CD14-positive monocyte (primary cell): Measurements from ENCODE around the gene CDKL2. TPM values are rescaled to one million over a fixed set of nuclear protein-coding genes. Genes with fewer than 3 reads are reported as not detected.

Experiments
- DNase-seq, 3 donors: peaks; one replicate each; pipeline ENCODE4 v3.0.0-alpha.2; 2011 to 2022
- H2AFZ ChIP-seq: 2 replicates; pipeline ENCODE4 v1.6.0; 2012; ENCODE audit warnings: mild to moderate bottlenecking, low read depth, low read length, inconsistent platforms; ENCODE audit not compliant: insufficient read depth, poor library complexity, severe bottlenecking
- H3K27ac ChIP-seq, 2 donors: 1 replicate in 1 of 2; 2 replicates in 1 of 2; pipeline ENCODE4 v1.5.1; 2012 to 2013; ENCODE audit warnings: low read length in 2 of 2, control low read depth in 1 of 2, inconsistent platforms in 1 of 2, low read depth in 1 of 2, mild to moderate bottlenecking in 1 of 2
- H3K27me3 ChIP-seq, 2 donors: one replicate each; pipeline versions ENCODE4 v1.6.0 to v1.6.1; 2011 to 2013; ENCODE audit warnings: low read length in 2 of 2; ENCODE audit not compliant: control insufficient read depth in 2 of 2, insufficient read depth in 2 of 2
- H3K36me3 ChIP-seq, 2 donors: replicated peaks in 1 of 2; 1 replicate in 1 of 2; 2 replicates in 1 of 2; pipeline versions ENCODE4 v1.5.1 to v1.6.1; 2012 to 2013; ENCODE audit warnings: low read length in 2 of 2, control low read depth in 1 of 2, inconsistent platforms in 1 of 2, mild to moderate bottlenecking in 1 of 2; ENCODE audit not compliant: insufficient read depth in 2 of 2, control insufficient read depth in 1 of 2
- H3K4me1 ChIP-seq, 2 donors: 1 replicate in 1 of 2; 2 replicates in 1 of 2; pipeline versions ENCODE4 v1.5.1 to v1.6.1; 2012 to 2013; ENCODE audit warnings: low read length in 2 of 2, control low read depth in 1 of 2, inconsistent platforms in 1 of 2, mild to moderate bottlenecking in 1 of 2, moderate library complexity in 1 of 2; ENCODE audit not compliant: insufficient read depth in 2 of 2, control insufficient read depth in 1 of 2
- H3K4me2 ChIP-seq: replicated peaks from 2 replicates; pipeline ENCODE3; 2012; ENCODE audit warnings: low read length, moderate library complexity, mild to moderate bottlenecking; ENCODE audit not compliant: poor library complexity, severe bottlenecking; ENCODE audit errors: extremely low read depth
- H3K4me3 ChIP-seq, 3 experiments: fragments of 200-600 bp in 1 of 3; sonication (generic) in 1 of 3; replicated peaks in 1 of 3; 1 replicate in 2 of 3; 2 replicates in 1 of 3; pipeline ENCODE4 v1.5.1; 2011 to 2013; ENCODE audit warnings: low read length in 3 of 3, mild to moderate bottlenecking in 3 of 3, control low read depth in 2 of 3, low read depth in 2 of 3, inconsistent platforms in 1 of 3, moderate library complexity in 1 of 3
- H3K79me2 ChIP-seq: 2 replicates; pipeline ENCODE4 v1.6.0; 2012; ENCODE audit warnings: mild to moderate bottlenecking, control low read depth, inconsistent platforms, low read length, moderate library complexity; ENCODE audit not compliant: insufficient read depth
- H3K9ac ChIP-seq: 2 replicates; pipeline ENCODE4 v1.6.0; 2017; ENCODE audit warnings: low read length, mild to moderate bottlenecking; ENCODE audit not compliant: insufficient read depth, poor library complexity, severe bottlenecking
- H3K9me3 ChIP-seq, 2 donors: replicated peaks in 1 of 2; 1 replicate in 1 of 2; 2 replicates in 1 of 2; pipeline versions ENCODE4 v1.5.1 to v1.6.1; 2012 to 2013; ENCODE audit warnings: low read length in 2 of 2, control low read depth in 1 of 2; ENCODE audit not compliant: control insufficient read depth in 1 of 2, insufficient read depth in 1 of 2
- H4K20me1 ChIP-seq: 2 replicates; pipeline ENCODE4 v1.6.0; 2012; ENCODE audit warnings: mild to moderate bottlenecking, low read length, control low read depth, moderate library complexity; ENCODE audit not compliant: insufficient read depth
- H3K27ac Mint-ChIP-seq, 7 donors: one replicate each; pipeline ENCODE4 v1.8.0; 2020; ENCODE audit warnings: mild to moderate bottlenecking in 7 of 7, mixed read lengths in 7 of 7, moderate library complexity in 6 of 7, inconsistent platforms in 2 of 7
- H3K27me3 Mint-ChIP-seq, 3 donors: one replicate each; pipeline ENCODE4 v1.8.0; 2021 to 2022; ENCODE audit warnings: low read depth in 3 of 3, mild to moderate bottlenecking in 3 of 3, mixed read lengths in 3 of 3, moderate library complexity in 3 of 3, inconsistent platforms in 1 of 3
- H3K36me3 Mint-ChIP-seq, 2 donors: one replicate each; pipeline ENCODE4 v1.8.0; 2020; ENCODE audit warnings: mixed read lengths in 2 of 2, inconsistent platforms in 1 of 2, mild to moderate bottlenecking in 1 of 2
- H3K4me1 Mint-ChIP-seq: one replicate; pipeline ENCODE4 v1.8.0; 2020; ENCODE audit warnings: mild to moderate bottlenecking, mixed read lengths
- H3K4me3 Mint-ChIP-seq, 2 donors: one replicate each; pipeline ENCODE4 v1.8.0; 2020; ENCODE audit warnings: mild to moderate bottlenecking in 2 of 2, mixed read lengths in 2 of 2, moderate library complexity in 1 of 2
- H3K9me3 Mint-ChIP-seq, 7 donors: one replicate each; pipeline ENCODE4 v1.8.0; 2020 to 2022; ENCODE audit warnings: mixed read lengths in 7 of 7, mild to moderate bottlenecking in 6 of 7, moderate library complexity in 6 of 7, inconsistent platforms in 2 of 7
- WGBS: methylation state at CpG from one replicate; pipeline ENCODE4 v1.1.5; 2013; ENCODE audit warnings: missing lambda C conversion rate; ENCODE audit not compliant: insufficient coverage; 5-methylcytosine and 5-hydroxymethylcytosine counted together
- intact Hi-C, 2 donors: fragments of 100-400 bp; cut with micrococcal nuclease; formaldehyde crosslinking; loops; one replicate each; pipeline versions ENCODE4 v1.15.0 to v1.15.1; 2023
- polyA plus RNA-seq, 3 donors: library from polyadenylated mRNA; depleted of rRNA in 1 of 3; unstranded in 2 of 3; stranded (reverse) in 1 of 3; fragments of 300-500 nt in 2 of 3; fragments of >200 nt in 1 of 3; fragmentation: Illumina TruSeq in 2 of 3; gene quantifications; 1 replicate in 2 of 3; 2 replicates in 1 of 3; pipeline ENCODE4 v1.2.3, GENCODE V29; 2012 to 2021
- TF ChIP-seq, protein P1 (sequence below): fragments of 200-600 bp; IDR thresholded peaks from one replicate; pipeline ENCODE4 v1.8.0; 2022; ENCODE audit warnings: antibody characterized with exemption, mild to moderate bottlenecking

Gene CDKL2
- polyA plus RNA-seq, 3 donors: not detected

DNA sequence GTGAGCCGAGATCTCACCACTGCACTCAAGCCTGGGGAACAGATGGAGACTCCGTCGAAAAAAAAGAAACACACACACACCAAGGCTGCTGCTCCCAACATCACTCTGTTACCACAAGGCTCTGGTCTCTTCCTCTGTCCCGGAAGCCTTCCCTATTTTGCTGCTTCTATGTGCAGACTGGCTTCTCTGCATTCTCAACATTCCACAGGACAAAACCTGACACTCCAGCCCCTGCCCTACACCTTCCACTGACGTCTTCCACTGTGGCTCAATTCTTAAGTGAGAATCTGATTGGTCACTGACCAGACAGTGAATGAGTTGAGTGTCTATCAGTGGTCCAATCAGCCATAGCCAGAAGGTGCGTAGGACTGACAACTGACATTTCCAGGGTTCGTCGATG, 68.5 kb downstream of the CDKL2 start:
- H4K20me1 ChIP-seq: no peaks in the 10 kb centered on the region
- H2AFZ ChIP-seq: no peak overlapping the region
- Mint-ChIP-seq H3K4me3 (no peak overlapping the region), H3K36me3 (no peaks in the 10 kb centered on the region), H3K27me3 (peaks cover 0 to 1% (median under 1%) of the 10 kb centered on the region in 3 donors), H3K4me1 (peaks cover 27% of the 10 kb centered on the region), H3K27ac (peak overlapping the region in 3 of 7 donors; percentile 27 to 68 (median 46)), H3K9me3 (peaks cover 0 to 3% (median 0%) of the 10 kb centered on the region in 7 donors)
- no peak overlapping the region for H3K4me3 ChIP-seq
- H3K9me3 ChIP-seq: no peaks in the 10 kb centered on the region
- no peak for DNase-seq
- no peak overlapping the region for H3K4me2 ChIP-seq
- H3K79me2 ChIP-seq: no peaks in the 10 kb centered on the region
- no peak overlapping the region for H3K27ac ChIP-seq
- H3K4me1 ChIP-seq: peaks cover 21 to 30% of the 10 kb centered on the region in 2 donors
- TF ChIP-seq, protein P1, sequence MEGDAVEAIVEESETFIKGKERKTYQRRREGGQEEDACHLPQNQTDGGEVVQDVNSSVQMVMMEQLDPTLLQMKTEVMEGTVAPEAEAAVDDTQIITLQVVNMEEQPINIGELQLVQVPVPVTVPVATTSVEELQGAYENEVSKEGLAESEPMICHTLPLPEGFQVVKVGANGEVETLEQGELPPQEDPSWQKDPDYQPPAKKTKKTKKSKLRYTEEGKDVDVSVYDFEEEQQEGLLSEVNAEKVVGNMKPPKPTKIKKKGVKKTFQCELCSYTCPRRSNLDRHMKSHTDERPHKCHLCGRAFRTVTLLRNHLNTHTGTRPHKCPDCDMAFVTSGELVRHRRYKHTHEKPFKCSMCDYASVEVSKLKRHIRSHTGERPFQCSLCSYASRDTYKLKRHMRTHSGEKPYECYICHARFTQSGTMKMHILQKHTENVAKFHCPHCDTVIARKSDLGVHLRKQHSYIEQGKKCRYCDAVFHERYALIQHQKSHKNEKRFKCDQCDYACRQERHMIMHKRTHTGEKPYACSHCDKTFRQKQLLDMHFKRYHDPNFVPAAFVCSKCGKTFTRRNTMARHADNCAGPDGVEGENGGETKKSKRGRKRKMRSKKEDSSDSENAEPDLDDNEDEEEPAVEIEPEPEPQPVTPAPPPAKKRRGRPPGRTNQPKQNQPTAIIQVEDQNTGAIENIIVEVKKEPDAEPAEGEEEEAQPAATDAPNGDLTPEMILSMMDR: no peak
- no peaks in the 10 kb centered on the region for H3K36me3 ChIP-seq
- intact Hi-C loops: no loop called here
- 55% methylated on average over 4 of the region's 8 CpGs for WGBS
- H3K27me3 ChIP-seq: no peaks in the 10 kb centered on the region
- no peak overlapping the region for H3K9ac ChIP-seq

DNA sequence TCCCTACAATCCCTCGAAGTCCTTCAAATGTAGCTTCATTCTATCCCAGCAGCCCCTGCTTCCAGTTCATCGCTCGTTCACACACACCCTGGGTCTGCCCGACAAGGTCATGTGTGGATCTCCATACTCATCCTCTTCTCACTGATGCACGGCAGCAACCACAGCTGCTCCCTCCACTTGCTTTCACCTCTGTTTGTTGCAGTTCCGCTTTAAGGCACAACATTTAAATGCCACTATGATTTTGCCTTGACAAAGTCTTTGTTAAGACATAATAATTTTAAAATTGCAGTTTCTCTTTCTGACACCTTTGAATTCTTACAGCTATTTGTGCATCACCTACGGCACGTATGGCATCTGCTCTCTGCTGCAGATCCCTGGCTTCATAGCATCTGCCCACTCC, 72.6 kb downstream of the CDKL2 start:
- intact Hi-C loops: no loop called here
- Mint-ChIP-seq H3K4me1 (peaks cover 4% of the 10 kb centered on the region), H3K27ac (no peak overlapping the region), H3K27me3 (peaks cover 0 to 2% (median 0%) of the 10 kb centered on the region in 3 donors), H3K9me3 (peaks cover 0 to 3% (median 0%) of the 10 kb centered on the region in 7 donors), H3K4me3 (no peak overlapping the region), H3K36me3 (no peaks in the 10 kb centered on the region)
- no peak overlapping the region for H3K27ac ChIP-seq
- no peak overlapping the region for H2AFZ ChIP-seq
- no peak overlapping the region for H3K9ac ChIP-seq
- H3K4me1 ChIP-seq: peaks cover 5% of the 10 kb centered on the region in 2 donors
- TF ChIP-seq, protein P1: no peak
- no peak for DNase-seq
- H3K79me2 ChIP-seq: no peaks in the 10 kb centered on the region
- no peaks in the 10 kb centered on the region for H3K36me3 ChIP-seq
- H3K4me3 ChIP-seq: no peak overlapping the region
- 100% methylated on average over 6 of the region's 8 CpGs for WGBS
- no peaks in the 10 kb centered on the region for H4K20me1 ChIP-seq
- H3K9me3 ChIP-seq: no peaks in the 10 kb centered on the region
- H3K4me2 ChIP-seq: no peak overlapping the region
- H3K27me3 ChIP-seq: no peaks in the 10 kb centered on the region
